GM12878 (cell line): ENCODE data around the gene C19orf38.

Experiments used
- ATF3 ChIP-seq: IDR thresholded peaks from 2 replicates; pipeline ENCODE4 v1.6.1; 2011; ENCODE audit warnings: low read depth, mild to moderate bottlenecking, low read length, moderate library complexity, borderline replicate concordance; ENCODE audit errors: extremely low read depth
- CHD4 ChIP-seq: fragments of 200-600 bp; sonication (generic); IDR thresholded peaks from 2 replicates; pipeline ENCODE4 v1.6.1; 2016; ENCODE audit warnings: mild to moderate bottlenecking
- CTCF ChIP-seq, 3 experiments: IDR thresholded peaks in 2 of 3; conservative IDR thresholded peaks in 1 of 3; 2 replicates each; pipeline ENCODE4 v1.5.1; 2011; ENCODE audit warnings: low read depth in 3 of 3, low read length in 3 of 3, mild to moderate bottlenecking in 3 of 3, control low read depth in 2 of 3, moderate library complexity in 2 of 3, inconsistent platforms in 1 of 3, mixed read lengths in 1 of 3; ENCODE audit not compliant: control insufficient read depth in 2 of 3, insufficient read depth in 1 of 3; ENCODE audit errors: extremely low read depth in 1 of 3
- E2F8 ChIP-seq: fragments of 450-650 bp; IDR thresholded peaks from 2 replicates; pipeline ENCODE4 v1.6.1; 2018; ENCODE audit warnings: mild to moderate bottlenecking, low read depth, moderate library complexity; ENCODE audit not compliant: partially characterized antibody
- EGR1 ChIP-seq, 2 experiments: IDR thresholded peaks; 1 replicate in 1 of 2; 2 replicates in 1 of 2; pipeline ENCODE4 v1.6.1; 2011 to 2012; ENCODE audit warnings: low read depth in 2 of 2, low read length in 2 of 2, borderline replicate concordance in 1 of 2, mild to moderate bottlenecking in 1 of 2, moderate library complexity in 1 of 2
- MTA3 ChIP-seq: IDR thresholded peaks from 2 replicates; pipeline ENCODE4 v1.6.1; 2012; ENCODE audit warnings: low read length, inconsistent platforms, borderline replicate concordance
- MXI1 ChIP-seq: fragments of 150-350 bp; IDR thresholded peaks from 2 replicates; pipeline ENCODE4 v1.6.1; 2011; ENCODE audit warnings: low read depth, mild to moderate bottlenecking, inconsistent platforms, low read length, improper control_type of control experiment
- RELB ChIP-seq: fragments of 450-650 bp; IDR thresholded peaks from 2 replicates; pipeline ENCODE4 v1.6.1; 2017; ENCODE audit warnings: low read depth, mild to moderate bottlenecking, moderate library complexity
- SIX5 ChIP-seq: IDR thresholded peaks from 2 replicates; pipeline ENCODE4 v1.6.1; 2011; ENCODE audit warnings: mild to moderate bottlenecking, low read depth, low read length, moderate library complexity; ENCODE audit not compliant: severe bottlenecking
- SPI1 ChIP-seq: IDR thresholded peaks from 2 replicates; pipeline ENCODE4 v1.6.1; 2011; ENCODE audit warnings: low read depth, mild to moderate bottlenecking, low read length, moderate library complexity, borderline replicate concordance; ENCODE audit not compliant: insufficient read depth
- USF2 ChIP-seq: IDR thresholded peaks from 2 replicates; pipeline ENCODE4 v1.6.1; 2011; ENCODE audit warnings: low read depth, low read length, improper control_type of control experiment, borderline replicate concordance
- YY1 ChIP-seq: IDR thresholded peaks from 2 replicates; pipeline ENCODE4 v1.6.1; 2011; ENCODE audit warnings: low read depth, mild to moderate bottlenecking, low read length
- ZNF274 ChIP-seq: IDR thresholded peaks from one replicate; pipeline ENCODE4 v1.8.0; 2011; ENCODE audit not compliant: insufficient read length, insufficient read depth

GRCh38 chr19:10858204-10858828 lies 10.1 kb downstream of the C19orf38 start:
- TF ChIP-seq MXI1 = no peak
- peak; percentile 65 to 91 (median 80) for TF ChIP-seq CTCF (IDR thresholded peaks at IDR 0.05 in 2 of 3, conservative IDR thresholded peaks at IDR 0.05 in 1 of 3; ENCODE audit: control insufficient read depth in 2 of 3, extremely low read depth in 1 of 3, insufficient read depth in 1 of 3, low read depth in 3 of 3, low read length in 3 of 3)
- TF ChIP-seq ATF3 = no peak
- no peak for TF ChIP-seq MTA3
- TF ChIP-seq ZNF274 = no peak
- TF ChIP-seq E2F8 = no peak
- TF ChIP-seq SIX5 = no peak
- no peak for TF ChIP-seq CHD4
- no peak for TF ChIP-seq EGR1 (IDR thresholded peaks at IDR 0.05; ENCODE audit: borderline replicate concordance in 1 of 2, low read depth in 2 of 2, low read length in 2 of 2)
- TF ChIP-seq USF2 = no peak
- TF ChIP-seq YY1 = peak; percentile 68
- TF ChIP-seq SPI1 = no peak
- TF ChIP-seq RELB = no peak
